Liver (tissue), 3 donors: ENCODE data around the gene NTN1.

Experiments used
- ATF3 ChIP-seq: IDR thresholded peaks from 2 replicates; pipeline ENCODE4 v1.6.1; 2016; ENCODE audit warnings: antibody characterized with exemption
- CTCF ChIP-seq: fragments of 150-350 bp; IDR thresholded peaks from 2 replicates; pipeline ENCODE4 v1.5.1; 2017; ENCODE audit warnings: improper control_type of control experiment, low read depth, low read length; ENCODE audit not compliant: missing input control
- FOXA1 ChIP-seq: IDR thresholded peaks from 2 replicates; pipeline ENCODE4 v1.6.1; 2016; ENCODE audit warnings: antibody characterized with exemption
- GABPA ChIP-seq, 2 donors: IDR thresholded peaks in 1 of 2; conservative IDR thresholded peaks in 1 of 2; 2 replicates each; pipeline ENCODE4 v1.6.1; 2016; ENCODE audit warnings: antibody characterized with exemption in 2 of 2, mild to moderate bottlenecking in 1 of 2, moderate library complexity in 1 of 2
- HNF4G ChIP-seq: IDR thresholded peaks from 2 replicates; pipeline ENCODE4 v1.6.1; 2016; ENCODE audit warnings: antibody characterized with exemption
- JUND ChIP-seq, 2 donors: IDR thresholded peaks; 2 replicates each; pipeline ENCODE4 v1.6.1; 2016; ENCODE audit warnings: antibody characterized with exemption in 2 of 2
- MAX ChIP-seq: IDR thresholded peaks from 2 replicates; pipeline ENCODE4 v1.6.1; 2016; ENCODE audit warnings: antibody characterized with exemption
- RAD21 ChIP-seq, 2 donors: IDR thresholded peaks; 2 replicates each; pipeline ENCODE4 v1.6.1; 2016; ENCODE audit warnings: antibody characterized with exemption in 2 of 2, mild to moderate bottlenecking in 2 of 2
- SP1 ChIP-seq: IDR thresholded peaks from 2 replicates; pipeline ENCODE4 v1.6.1; 2018; ENCODE audit warnings: antibody characterized with exemption, mild to moderate bottlenecking
- TAF1 ChIP-seq: conservative IDR thresholded peaks from 2 replicates; pipeline ENCODE4 v1.6.1; 2016; ENCODE audit warnings: antibody characterized with exemption, mild to moderate bottlenecking
- YY1 ChIP-seq: IDR thresholded peaks from 2 replicates; pipeline ENCODE4 v1.6.1; 2016; ENCODE audit warnings: antibody characterized with exemption, mild to moderate bottlenecking
- ZBTB33 ChIP-seq: IDR thresholded peaks from 2 replicates; pipeline ENCODE4 v1.6.1; 2016; ENCODE audit warnings: antibody characterized with exemption
- donor health status: healthy.
- donor health status: healthy.

- TF ChIP-seq CTCF = no peak
- TF ChIP-seq GABPA (IDR thresholded peaks at IDR 0.05 in 1 of 2, conservative IDR thresholded peaks at IDR 0.05 in 1 of 2) = no peak
- TF ChIP-seq HNF4G = no peak
- TF ChIP-seq MAX = no peak
- no peak for TF ChIP-seq SP1
- no peak for TF ChIP-seq ATF3
- TF ChIP-seq RAD21 (IDR thresholded peaks at IDR 0.05) = no peak
- TF ChIP-seq TAF1 = no peak
- TF ChIP-seq YY1 = no peak
- no peak for TF ChIP-seq ZBTB33
- no peak for TF ChIP-seq JUND (IDR thresholded peaks at IDR 0.05)
- TF ChIP-seq FOXA1 = no peak
Observed at GRCh38 chr17:9218911-9219310, 197.6 kb downstream of the NTN1 start.
